DLD1 (cell line): ENCODE data around the gene GPR146.
"Not testable (repeated sequence)": the region's sequence is repeated elsewhere in the genome, so short reads cannot be mapped to it uniquely, and the experiment has no call there.

Source experiments
- in situ Hi-C: cut with HindIII; loops from 2 replicates; pipeline ENCODE4 v1.10.0; 2017; ENCODE audit warnings: low sequenced_read_pairs

The GPR146 gene

DNA sequence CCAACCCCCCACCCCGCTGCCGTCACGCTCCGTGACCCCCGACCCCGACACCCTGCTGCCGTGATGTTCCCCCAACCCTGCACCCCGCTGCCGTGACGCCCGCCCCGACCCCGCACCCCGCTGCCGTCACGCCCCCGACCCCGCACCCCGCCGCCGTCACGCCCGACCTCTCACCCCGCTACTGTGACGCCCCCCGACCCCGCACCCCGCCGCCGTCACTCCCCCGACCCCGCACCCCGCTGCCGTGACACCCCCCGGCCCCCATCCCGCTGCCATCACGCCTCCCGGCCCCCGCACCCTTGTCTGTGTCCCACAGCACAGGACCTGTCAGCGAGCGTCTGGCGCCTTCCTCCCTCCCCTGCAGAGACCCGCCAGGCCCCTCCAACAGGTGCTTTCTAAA is 29.7 kb downstream of the GPR146 start:
- in situ Hi-C loops, result not testable (repeated sequence)

DNA sequence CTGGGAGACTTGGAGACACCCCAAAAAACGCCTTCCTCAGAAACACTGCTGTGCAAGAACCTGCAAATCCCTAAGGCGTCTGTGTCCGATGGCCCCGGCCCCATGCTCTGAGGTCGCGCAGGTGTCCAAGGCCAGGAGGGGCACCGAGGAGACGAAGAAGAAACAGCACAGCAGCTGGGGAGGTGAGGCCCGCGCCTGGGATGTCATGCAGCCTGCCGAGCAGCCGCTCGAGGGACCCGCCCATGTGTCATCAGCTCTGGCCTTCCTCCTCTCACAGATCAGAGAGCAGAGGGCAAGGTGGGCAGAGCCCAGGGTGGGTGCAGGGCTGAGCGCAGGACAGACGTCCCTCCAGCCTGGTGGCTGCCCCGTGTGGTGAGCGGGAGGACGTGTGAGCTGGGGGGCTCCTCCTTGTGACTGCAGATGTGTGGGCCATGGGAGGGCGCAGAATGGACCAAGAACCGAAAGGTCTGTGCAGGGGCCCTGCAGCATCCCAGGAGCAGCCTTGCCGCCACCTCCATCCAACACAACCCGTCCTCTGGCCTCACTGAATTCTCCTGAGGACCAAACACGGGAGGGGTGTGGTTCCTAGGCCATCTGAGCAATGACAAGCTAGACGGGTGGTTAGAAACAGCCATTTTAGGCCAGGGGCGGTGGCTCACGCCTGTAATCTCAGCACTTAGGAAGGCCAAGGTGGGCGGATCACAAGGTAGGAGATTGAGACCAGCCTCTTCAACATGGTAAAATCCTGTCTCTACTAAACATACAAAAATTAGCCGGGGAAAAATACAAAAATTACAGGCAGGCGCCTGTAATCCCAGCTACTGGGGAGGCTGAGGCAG is 30.5 kb downstream of the GPR146 start:
- in situ Hi-C loops, result no loop called here

DNA sequence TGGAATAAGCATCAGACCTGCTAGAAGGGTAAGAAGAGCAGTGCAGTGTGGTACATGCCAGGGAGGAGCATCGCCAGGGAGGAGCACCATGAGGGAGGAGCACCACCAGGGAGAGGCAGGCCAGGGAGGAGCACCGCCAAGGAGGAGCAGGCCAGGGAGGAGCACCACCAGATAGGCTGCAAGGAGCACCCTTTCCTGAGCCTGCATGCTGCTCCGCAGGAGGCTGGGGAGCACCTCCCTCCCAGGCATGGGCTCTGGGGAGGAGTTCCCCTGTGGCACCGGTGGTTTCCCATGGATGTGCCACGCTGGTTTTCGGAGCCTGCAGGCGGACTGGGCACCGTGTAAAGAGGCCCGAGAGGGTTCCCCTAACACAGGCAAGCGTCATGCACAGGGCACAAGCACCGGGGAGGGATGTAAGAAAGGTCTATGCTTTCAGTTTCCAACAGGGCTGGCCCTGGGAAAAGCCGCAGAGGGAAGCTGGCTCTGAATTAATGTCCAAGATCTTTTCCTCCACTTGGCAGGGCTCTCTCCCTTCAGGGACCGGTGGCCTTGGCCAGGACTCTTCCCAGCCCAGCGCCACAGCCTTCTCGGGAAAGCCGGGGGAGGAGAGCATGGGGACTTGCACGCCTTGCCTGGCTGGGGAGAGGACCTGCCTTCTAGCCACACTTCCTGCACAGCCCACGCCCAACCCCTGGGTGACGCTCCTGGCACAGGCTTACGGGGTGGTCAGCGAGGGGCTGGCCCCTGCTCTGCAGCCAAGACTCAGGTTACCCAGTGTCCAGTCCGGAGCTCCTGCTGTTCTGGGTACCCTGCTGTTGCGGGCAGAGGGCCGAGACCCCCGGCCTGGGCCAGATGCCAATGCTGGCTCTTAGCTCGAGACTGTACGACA is 32.1 kb downstream of the GPR146 start:
- in situ Hi-C loops, result no loop called here

DNA sequence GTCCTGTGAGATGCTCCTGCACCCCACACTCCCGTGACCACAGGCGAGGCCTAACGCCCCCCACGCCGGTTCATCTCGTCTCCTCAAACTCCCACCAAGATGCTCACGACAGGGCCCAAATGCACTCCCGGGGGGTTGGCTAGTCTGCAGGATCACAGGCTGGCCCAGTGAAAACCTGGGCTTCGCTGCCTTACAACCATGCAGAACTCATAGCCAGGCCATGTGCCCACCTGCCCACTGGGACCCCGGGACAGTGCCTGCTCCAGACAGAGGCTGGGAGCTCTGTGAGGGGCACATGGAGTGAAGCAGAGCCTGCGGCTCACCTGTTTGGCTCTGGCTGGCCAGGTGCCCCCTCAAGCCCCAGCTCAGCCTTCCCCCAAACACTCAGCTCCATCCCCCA is 34.2 kb downstream of the GPR146 start:
- in situ Hi-C loops, result no loop called here

DNA sequence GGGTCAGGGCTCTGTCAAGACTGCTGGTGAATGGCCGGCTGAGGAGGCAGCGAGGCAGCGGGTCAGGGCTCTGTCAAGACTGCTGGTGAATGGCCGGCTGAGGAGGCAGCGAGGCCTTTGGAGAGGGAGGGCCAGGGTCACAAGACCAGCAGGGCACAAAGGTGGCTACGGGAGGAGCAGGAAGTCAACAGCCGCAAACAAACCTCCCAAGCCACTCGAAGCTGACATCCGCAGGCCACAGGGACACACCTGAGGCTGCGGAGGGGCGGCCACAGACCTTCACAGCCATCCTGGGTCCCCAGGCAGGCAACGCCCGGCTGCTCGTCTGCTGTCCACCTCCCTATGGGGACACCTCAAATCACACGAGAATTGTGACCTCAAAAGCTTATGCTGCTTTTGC is 34.6 kb downstream of the GPR146 start:
- in situ Hi-C loops, result no loop called here

DNA sequence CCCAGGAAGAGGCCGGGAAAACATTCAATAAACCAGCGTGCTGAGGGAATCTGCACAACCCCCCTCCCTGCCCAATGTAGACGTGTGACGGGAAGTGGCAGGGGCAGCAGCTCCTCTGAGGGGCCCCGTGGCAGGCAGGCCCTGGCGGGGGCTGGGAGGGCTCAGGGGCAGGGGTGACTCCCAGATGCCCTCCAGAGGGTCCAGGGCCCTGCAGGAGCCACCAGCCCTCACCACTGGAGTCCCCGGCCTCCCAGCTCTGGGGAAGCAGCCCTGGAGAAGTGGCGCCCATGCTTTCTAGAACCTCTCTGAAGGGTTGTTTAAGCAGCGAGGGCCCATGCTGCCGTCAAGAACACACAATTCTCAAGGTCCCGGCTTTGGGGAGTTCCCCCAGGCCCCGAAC is 35.2 kb downstream of the GPR146 start:
- in situ Hi-C loops, result no loop called here

DNA sequence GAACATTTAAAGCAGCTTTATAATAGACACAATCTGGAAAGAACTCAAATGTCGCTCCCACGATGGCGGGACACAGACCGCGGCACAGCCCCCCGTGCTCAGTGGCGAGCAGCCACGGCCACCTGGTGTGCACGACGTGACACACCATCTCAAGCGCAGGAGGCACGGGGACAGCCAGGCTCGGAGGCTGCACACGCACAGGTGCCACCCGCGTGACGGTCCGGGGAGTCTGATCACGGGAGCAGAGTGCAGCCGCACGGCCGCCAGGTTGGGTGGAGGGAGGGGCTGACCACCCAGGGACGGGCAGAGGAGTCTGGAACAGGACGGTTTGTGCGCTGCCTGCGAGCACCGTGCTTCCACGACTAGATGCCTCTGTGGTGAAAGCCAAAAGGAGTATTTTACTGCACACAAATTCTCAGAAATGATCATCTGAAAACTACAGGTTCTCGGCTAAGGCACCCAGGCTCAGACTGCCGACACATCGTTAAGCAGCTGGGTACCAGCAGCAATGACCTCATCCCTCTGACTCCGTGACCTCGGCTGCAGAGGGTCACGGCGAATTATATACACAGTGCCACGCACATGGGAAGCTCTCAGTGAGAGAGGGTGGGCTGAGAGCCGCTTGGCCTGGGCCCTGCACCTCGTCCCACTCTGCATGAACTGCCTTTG is 36.0 kb downstream of the GPR146 start:
- in situ Hi-C loops, result no loop called here

DNA sequence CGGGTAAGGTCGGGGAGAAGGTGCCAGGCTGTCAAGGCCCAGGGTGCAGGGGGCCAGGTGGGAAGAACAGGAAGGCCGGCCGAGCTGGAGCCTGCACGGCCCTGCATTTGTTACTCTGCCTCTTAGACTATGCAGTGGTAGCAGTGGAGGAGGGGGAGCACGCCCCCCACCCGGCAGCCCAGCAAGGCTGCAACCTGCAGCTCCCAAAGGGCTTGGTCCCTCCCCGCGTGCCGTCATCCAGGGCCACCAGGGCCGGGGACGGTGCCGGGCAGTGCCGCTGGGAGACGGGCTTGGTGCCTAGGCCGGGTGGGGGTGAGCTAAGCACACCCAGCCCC is 36.5 kb downstream of the GPR146 start:
- in situ Hi-C loops, result no loop called here

DNA sequence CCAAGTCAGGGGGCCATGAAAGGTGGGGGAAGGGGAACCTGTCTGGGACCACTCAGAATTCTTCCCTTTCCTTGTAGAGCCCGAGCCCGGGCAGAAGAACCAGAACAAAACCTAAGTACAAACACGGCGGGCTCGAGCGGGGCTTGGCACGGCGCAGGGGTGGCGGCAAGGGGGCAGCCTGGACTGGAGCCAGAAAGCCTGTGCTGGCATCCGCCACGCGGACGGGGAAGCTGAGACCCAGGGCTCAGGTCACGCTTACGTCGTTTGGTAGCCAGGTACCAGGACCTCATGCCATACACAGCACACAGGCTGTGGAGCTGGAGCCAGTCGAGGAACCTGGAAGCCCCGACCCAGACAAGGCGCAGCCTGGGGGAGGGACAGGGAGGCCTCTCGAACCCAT is 37.0 kb downstream of the GPR146 start:
- in situ Hi-C loops, result no loop called here

DNA sequence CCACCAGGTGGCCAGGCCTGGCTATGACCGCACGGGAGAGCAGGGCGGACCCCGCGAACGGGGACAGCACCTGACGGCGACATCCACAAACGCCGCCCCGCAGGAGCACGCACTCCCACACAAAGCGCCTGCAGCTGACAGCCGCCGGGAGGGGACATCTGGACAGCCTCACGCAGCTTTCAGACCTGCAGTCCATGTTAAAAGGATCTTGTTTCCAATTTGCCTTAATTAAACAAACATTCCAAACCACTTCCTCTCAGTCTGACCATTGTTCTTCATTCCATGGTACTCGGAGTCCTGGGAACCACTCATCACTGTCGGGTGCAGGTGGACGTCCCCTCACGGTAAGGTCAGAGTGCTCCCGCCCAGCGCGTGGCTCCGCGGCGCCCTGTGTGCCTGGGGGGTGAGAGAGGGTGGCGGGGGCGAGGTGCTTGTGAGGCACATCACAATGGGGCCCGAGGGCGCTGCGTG is 37.6 kb downstream of the GPR146 start:
- in situ Hi-C loops, result no loop called here

DNA sequence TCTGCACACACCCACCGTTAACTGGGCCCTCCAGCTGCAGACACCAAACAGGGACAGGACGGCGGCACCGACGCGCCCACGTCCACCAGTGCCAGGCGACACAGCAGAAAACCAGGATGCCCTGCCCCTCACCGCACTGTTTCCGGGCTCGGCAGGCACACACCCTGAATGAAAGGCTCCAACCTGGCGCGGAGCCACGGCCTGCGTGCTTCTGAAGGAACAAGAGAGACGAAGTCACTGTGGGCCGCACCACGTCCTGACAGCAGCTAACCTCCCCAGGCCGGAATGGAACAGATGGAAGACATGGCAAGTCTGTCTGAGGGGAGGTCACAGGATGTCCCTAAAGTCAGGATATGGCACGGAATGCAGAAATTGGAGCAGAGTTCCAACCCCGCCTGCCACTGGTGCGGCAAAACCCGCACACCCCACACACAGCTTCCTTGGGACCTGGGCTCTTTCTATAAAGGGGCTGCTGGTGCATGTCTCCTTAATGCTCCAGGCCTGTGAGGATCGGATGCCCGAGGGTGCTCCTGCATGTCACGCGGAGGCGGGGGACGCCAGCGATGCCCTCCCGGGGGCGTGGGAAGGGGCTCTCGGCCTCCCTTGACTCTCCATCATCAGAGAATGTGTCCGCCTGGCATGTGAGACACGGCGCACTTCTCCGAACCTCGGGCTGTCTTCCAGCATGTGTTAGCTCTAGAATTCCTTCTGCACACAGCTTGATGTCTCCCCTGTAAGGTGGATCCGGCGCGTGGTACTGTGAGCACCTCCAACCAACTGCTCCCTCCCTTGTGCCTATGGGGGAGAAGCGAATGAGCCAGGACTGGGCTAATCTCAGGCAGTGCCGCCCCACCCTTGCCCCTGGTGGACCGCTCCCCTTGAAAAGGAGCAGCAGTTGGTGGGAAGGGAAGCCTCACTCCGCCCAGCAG is 39.6 kb downstream of the GPR146 start:
- in situ Hi-C loops, result no loop called here

DNA sequence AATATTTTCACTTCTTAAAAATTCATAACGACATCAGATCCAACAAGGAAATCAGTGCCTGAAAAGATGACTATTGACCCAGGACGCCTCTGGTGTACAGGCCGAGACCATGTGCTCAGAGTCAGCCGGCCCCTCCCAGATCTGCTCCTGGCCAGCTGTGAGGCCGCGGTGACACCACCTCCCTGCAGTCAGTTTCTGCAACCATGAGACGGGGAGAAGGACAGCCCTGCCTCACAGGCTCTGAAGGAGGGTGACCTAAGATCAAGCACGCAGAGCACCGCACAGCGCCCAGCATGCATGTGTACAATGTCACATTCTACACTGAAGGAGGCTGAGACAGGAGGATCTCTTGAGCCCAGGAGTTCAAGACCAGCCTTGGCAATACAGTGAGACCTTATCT is 40.9 kb downstream of the GPR146 start:
- in situ Hi-C loops, result no loop called here

DNA sequence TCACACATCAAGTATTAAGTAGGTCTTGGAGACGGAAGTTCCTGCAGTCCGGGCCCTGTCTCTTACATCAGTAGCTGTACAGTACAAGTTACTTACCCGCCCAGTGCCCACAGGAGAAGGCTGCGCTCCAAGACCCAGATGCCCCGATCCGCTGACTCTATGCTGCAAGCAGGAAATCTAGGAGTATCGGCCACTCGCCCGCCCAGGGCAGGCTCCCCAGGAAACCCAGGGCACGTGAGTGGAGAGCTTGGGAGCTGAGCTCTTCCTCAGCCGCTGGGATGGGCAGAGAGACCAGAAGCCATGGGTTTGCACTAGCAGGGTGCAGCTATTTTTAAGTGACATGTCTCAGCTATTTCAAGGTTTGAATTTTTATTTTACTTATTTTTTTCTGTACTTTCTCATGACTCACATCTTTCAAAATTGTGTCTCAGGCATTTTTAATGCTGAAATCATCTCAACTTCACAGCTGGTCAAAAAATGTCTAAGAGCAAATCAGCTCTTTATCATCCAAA is 41.6 kb downstream of the GPR146 start:
- in situ Hi-C loops, result no loop called here

DNA sequence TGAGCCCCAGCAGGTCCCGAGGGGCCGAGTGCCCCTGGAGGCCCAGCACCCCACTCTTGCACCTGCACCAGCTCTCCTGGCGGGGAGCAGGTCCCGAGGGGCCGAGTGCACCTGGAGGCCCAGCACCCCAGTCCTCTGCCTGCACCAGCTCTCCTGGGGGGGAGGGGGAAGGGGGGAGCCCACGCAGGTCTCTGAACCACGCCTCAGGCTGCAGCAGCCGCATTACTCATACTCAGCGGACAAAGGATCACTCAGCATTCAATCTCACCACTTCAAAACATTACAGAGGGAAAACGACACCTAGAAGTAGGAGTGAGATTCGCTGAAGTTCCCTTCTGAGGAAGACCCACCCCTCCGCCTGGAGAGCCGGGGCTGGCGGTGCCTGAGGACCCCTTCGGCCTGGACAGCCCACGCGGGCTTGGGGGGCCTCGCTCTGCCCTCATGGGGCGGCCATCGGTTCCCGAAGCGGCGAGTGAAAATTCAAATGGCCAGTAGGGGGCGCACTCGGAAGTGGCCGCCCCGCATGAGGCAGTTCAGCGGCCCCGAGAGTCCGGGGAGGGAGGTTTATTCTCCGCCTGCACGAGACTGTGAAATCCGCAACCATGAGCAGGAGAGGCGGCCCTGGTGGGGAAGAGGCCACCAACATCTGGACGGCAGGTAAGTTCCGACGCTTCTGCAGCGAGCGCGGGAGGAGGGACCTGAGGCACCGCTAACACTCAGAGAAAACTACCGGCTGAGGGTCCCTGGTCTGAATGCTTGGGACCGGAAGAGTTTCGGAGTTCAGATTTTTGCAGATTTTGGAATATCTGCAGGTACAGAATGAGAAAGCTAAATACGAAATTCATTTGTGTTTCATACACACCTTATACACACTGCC is 42.5 kb downstream of the GPR146 start:
- in situ Hi-C loops, result no loop called here

DNA sequence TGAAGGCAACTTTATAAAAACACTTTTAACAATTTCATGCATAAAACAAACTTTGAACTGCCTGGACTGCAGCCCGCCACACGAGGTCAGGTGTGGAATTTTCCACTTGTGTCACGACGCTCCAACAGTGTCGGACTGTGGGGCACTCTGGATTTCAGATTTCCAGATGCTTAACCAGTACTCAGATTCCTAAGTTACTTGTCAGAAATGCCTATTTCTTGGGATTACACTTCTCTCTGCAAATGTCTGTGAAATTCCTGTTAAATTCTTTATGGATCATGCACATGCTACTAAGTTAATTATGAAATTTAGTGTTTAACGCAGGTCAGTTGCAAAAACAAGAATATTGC is 43.1 kb downstream of the GPR146 start:
- in situ Hi-C loops, result no loop called here

DNA sequence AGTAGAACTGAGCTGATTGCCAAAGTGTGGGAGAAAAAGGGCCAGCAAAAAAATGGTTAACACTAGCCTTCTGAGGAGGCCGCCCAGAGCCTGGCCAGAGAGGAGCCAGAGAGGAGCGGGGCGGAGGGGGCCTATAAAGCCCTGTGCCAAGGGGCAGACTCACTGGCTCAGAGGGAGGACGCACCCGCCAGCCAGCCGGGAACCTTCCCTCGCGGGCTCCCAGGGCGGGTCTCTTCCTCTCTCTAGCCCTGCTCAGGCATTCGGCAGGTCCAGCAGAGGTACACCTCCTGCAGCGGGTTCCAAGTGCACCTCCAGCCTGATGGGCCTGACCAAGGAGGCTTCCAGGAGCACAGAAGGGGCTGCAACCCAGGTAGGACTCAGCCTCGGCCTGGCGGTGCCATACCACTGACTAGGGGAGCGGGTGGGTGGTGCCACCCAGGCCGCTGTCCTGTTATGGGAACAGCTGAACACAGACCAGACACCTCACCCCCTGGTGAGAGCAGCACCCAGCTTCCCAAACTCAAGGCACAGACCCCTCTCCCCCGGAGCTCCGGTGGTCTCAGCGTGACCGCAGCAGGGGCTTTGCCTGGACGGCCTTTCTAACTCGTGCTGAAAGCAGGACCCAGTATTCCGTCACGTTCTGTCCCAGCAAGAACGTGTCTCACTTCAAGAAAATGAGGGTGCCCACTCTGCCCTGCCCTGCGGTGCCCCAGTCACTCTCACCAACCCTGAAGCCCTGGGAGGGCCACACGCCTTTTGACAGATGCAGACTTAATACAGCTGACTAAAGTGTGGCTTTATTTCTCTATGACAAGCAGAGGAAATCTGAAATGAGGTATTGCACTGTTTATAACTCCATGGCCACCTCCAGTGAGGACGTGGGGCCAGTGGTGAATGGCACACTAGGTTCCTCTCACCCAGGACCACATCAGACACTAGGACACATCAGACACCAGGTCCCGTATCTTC is 43.9 kb downstream of the GPR146 start, which contains the start of gene GPER1:
GPER1 (plus strand) TSS at position 162 of the 969 bp plus-strand sequence. CDS start 3,616 bp downstream, outside the sequence.
- in situ Hi-C loops, result no loop called here

DNA sequence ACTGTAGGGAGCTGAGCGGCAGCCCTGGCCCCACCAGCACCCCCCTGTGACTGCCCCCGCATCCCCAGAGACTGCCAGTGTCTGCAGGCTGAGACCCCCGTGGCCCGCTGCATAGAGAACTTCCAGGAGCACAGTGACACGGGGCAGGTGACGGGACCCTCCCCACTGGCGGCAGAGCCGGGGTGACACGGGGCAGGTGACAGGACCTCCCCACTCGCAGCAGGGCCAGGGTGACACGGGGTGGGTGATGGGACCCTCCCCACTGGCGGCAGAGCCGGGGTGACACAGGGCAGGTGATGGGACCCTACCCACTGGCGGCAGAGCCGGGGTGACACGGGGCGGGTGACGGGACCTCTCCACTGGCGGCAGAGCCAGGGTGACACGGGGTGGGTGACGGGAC is 45.9 kb downstream of the GPR146 start:
- in situ Hi-C loops, result loop anchor here (10.0 kb wide), 1 partner anchor 295 kb away; no protein-coding TSS in a partner anchor
